ENCODE measurements around the gene MPRIP. TPM values are rescaled to one million over a fixed set of nuclear protein-coding genes. Genes with fewer than 3 reads are reported as not detected.

The MPRIP gene
- total RNA-seq, 1 experiment from 2014 or later: 199 TPM

DNA sequence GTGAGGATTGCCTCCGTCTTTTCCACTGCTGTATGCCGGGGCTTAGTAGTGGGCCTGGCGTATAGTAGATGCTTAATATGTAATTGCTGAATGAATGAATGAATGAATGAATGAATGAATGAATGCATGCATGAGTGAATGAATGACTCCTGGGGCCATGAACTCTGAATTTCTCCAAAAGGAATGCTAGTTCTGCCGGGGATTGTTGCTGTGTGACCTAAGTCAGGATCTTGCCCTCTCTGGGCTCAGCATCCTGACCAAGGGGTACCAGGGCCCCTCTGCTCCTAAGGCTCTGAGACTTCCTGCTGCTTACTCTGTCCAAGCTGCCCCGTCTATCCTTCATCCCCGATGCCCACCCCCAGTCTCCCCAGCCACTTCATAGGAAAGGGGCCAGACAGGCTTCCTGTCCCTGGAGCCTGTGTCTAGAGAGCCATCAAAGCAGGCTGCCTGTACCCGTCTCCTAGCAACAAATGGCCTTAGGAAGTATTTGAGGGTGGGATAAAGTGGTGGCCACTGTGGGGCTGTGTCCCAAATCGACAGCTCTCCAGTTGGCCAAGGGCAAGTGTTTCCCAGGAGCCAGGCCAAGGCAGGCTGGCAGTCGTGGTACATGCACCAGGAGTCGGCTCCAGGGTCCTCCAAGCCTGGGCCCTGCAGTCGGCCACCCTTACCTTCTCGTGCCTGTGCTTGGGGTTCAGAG is 11.6 kb upstream of the MPRIP start:
- no peaks in the 10 kb centered on the region for H3K36me3 ChIP-seq
- H3K4me3 ChIP-seq: no peak overlapping the region
- no peaks in the 10 kb centered on the region for H3K27me3 ChIP-seq (replicated peaks)
- no peaks in the 10 kb centered on the region for H3K9me3 ChIP-seq (replicated peaks)
- DNase-seq (ENCODE audit: low read depth in 1 of 2, low spot score in 2 of 2): no peak
- H3K27ac ChIP-seq: peak overlapping the region; percentile 8; the same call in 1 of the 2 replicates
- H3K4me1 ChIP-seq (replicated peaks): peaks cover 85% of the 10 kb centered on the region

- Histone ChIP-seq H3K4me3 (no peak overlapping the region), H3K27me3 (replicated peaks) (no peaks in the 10 kb centered on the region), H3K4me1 (replicated peaks) (peaks cover 98% of the 10 kb centered on the region), H3K36me3 (no peaks in the 10 kb centered on the region), H3K27ac (peak overlapping the region; percentile 47), H3K9me3 (replicated peaks) (no peaks in the 10 kb centered on the region)
- peak; percentile 90 to 92 for DNase-seq (ENCODE audit: low read depth in 1 of 2, low spot score in 2 of 2)
Measured at GRCh38 chr17:17032131-17032692, 10.0 kb upstream of the MPRIP start.

- peak in 1 of 2 experiments; percentile 70 for DNase-seq (ENCODE audit: low read depth in 1 of 2, low spot score in 2 of 2)
- no peaks in the 10 kb centered on the region for H3K27me3 ChIP-seq (replicated peaks)
- H3K9me3 ChIP-seq (replicated peaks): no peaks in the 10 kb centered on the region
- H3K27ac ChIP-seq: peak overlapping the region; percentile 89
- H3K4me1 ChIP-seq (replicated peaks): peaks cover 93% of the 10 kb centered on the region
- no peaks in the 10 kb centered on the region for H3K36me3 ChIP-seq
- no peak overlapping the region for H3K4me3 ChIP-seq
Measured at GRCh38 chr17:17033466-17033865, 8.8 kb upstream of the MPRIP start.

- H3K4me1 ChIP-seq (replicated peaks): peaks cover 87% of the 10 kb centered on the region
- H3K9me3 ChIP-seq (replicated peaks): no peaks in the 10 kb centered on the region
- H3K4me3 ChIP-seq: no peak overlapping the region
- no peaks in the 10 kb centered on the region for H3K36me3 ChIP-seq
- H3K27ac ChIP-seq: peak overlapping the region; percentile 89
- H3K27me3 ChIP-seq (replicated peaks): no peaks in the 10 kb centered on the region
- no peak for DNase-seq (ENCODE audit: low read depth in 1 of 2, low spot score in 2 of 2)
Measured at GRCh38 chr17:17034026-17034425, 8.2 kb upstream of the MPRIP start.

- Histone ChIP-seq H3K27me3 (replicated peaks) (no peaks in the 10 kb centered on the region), H3K4me1 (replicated peaks) (peaks cover 82% of the 10 kb centered on the region), H3K4me3 (no peak overlapping the region), H3K9me3 (replicated peaks) (no peaks in the 10 kb centered on the region), H3K36me3 (no peaks in the 10 kb centered on the region), H3K27ac (peak overlapping the region; percentile 89)
- no peak for DNase-seq (ENCODE audit: low read depth in 1 of 2, low spot score in 2 of 2)
Measured at GRCh38 chr17:17034496-17035075, 7.7 kb upstream of the MPRIP start.

- Histone ChIP-seq H3K27me3 (replicated peaks) (no peaks in the 10 kb centered on the region), H3K9me3 (replicated peaks) (no peaks in the 10 kb centered on the region), H3K27ac (peak overlapping the region; percentile 89), H3K4me3 (no peak overlapping the region), H3K36me3 (no peaks in the 10 kb centered on the region), H3K4me1 (replicated peaks) (peaks cover 73% of the 10 kb centered on the region)
- no peak for DNase-seq (ENCODE audit: low read depth in 1 of 2, low spot score in 2 of 2)
Measured at GRCh38 chr17:17035490-17035889, 6.8 kb upstream of the MPRIP start.

GRCh38 chr17:17035920-17036523 is 6.2 kb upstream of the MPRIP start:
- Histone ChIP-seq H3K4me1 (replicated peaks) (peaks cover 70% of the 10 kb centered on the region), H3K9me3 (replicated peaks) (no peaks in the 10 kb centered on the region), H3K27me3 (replicated peaks) (no peaks in the 10 kb centered on the region), H3K27ac (peak overlapping the region; percentile 89), H3K36me3 (no peaks in the 10 kb centered on the region), H3K4me3 (no peak overlapping the region)
- no peak for DNase-seq (ENCODE audit: low read depth in 1 of 2, low spot score in 2 of 2)

DNA sequence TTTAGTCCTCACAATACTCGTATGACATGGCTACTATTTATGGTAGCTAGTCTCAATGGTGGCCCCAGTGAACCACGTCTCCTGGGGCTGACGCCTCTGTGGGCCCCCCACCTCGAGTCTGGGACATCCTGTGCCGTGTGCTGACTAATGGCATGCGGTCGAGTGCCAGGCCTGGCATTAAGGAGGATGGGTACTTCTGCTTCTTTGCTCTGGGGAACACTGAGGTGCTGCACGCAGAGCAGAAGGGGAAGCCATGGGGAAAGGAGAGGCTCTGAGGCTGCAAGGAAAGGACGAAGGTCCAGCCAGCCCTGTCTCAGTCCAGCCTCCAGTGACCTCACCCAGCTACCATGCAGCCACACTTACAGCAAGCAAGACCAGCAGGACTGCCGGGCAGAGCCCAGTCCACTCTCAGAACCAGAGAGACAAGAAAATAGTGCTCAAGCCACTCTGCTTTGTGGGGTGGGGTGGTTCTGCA is 5.7 kb upstream of the MPRIP start:
- Histone ChIP-seq H3K27me3 (replicated peaks) (no peaks in the 10 kb centered on the region), H3K9me3 (replicated peaks) (no peaks in the 10 kb centered on the region), H3K27ac (peak overlapping the region; percentile 89), H3K36me3 (no peaks in the 10 kb centered on the region), H3K4me1 (replicated peaks) (peaks cover 70% of the 10 kb centered on the region), H3K4me3 (no peak overlapping the region)
- DNase-seq (ENCODE audit: low read depth in 1 of 2, low spot score in 2 of 2): peak; percentile 86 to 89

DNA sequence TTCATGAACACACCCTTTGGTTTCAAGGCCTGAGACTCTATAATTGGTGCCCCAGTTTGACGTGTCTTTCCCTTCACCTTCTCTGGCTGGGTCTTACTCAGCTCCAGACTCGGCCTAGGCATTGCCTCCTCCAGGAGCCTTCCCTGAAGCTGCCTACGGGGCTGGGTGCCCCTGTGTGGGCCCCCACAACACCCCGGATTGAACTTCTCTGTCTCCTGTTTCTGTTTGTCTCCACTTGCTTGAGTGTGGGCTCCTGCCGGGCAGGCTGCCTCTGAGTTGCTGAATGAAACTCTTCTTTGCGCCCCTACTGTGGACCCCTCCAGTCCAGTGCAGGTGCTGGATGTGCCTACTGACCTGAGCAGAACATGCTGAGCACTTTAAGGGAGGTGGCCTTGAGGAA is 2.3 kb upstream of the MPRIP start:
- peaks cover 56% of the 10 kb centered on the region for H3K4me1 ChIP-seq (replicated peaks)
- no peak overlapping the region for H3K27ac ChIP-seq
- H3K27me3 ChIP-seq (replicated peaks): no peaks in the 10 kb centered on the region
- H3K36me3 ChIP-seq: peaks cover 19% of the 10 kb centered on the region
- no peaks in the 10 kb centered on the region for H3K9me3 ChIP-seq (replicated peaks)
- no peak for DNase-seq (ENCODE audit: low read depth in 1 of 2, low spot score in 2 of 2)
- H3K4me3 ChIP-seq: no peak overlapping the region

DNA sequence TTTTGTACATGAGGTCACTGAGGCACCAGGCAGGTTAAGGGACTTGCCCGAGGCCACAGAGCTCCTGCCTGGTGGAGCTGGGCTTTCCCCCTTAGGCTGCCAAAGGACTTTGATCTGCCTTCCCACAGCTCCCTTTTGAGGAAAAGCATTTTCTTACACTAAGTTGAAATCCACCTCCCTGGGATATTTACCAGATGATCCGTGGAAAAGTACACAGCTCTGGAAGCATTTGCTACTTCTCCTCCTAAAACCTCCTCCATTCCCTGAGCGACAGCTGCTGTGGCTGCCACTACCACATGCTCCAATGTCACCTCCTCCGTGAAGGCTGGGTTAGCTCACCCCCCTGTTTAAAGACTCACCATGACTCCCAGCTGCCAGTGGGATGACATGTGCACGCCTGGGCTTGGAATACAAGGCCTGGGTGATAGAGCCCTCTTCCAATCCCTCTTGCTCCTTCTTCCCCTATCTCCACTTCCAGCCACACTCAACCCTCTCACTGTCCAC is 1.2 kb upstream of the MPRIP start:
- no peaks in the 10 kb centered on the region for H3K27me3 ChIP-seq (replicated peaks)
- H3K36me3 ChIP-seq: peaks cover 19% of the 10 kb centered on the region
- H3K4me1 ChIP-seq (replicated peaks): peaks cover 56% of the 10 kb centered on the region
- no peak overlapping the region for H3K4me3 ChIP-seq
- no peak overlapping the region for H3K27ac ChIP-seq
- H3K9me3 ChIP-seq (replicated peaks): no peaks in the 10 kb centered on the region
- peak; percentile 65 to 72 for DNase-seq (ENCODE audit: low read depth in 1 of 2, low spot score in 2 of 2)

DNA sequence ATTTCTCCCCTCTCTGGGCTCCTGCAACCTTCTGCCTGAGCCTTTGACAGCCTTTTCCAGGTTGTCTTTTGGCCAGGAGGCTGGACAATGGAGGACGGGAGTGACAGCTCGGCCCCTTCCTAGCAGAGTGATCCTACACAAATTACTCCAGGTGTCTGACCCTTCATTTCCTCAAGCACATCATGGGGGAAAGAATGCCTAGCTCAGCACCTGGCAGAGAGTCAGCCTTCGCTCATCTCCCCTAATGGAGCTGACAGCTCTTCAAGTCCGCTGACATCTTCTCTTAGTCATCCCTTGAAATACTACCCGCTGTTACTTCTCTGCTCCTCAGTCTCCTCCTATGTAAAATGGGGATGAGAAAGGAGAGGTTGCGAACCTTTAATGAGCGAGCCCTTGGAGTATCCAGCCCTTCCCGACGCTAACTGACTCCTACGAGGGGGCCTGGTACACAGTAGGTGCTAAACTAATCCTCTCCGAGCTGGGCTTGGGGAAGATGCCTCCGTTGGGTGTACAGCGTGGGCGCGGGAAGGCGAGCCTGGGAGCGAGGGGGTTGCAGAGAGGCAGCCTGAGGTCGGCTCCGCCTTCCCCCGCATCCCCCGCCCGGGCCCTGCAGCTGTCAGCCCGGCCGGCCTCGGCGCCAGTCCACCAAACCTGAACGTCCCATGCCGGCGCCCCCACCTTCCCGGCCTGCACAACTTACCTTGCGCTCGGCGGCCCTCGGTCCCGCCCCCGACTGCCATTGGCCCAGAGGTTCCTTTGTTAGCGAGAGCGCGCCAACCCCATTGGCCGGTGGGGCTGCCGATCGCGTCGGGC is 480 bp upstream of the MPRIP start:
- Histone ChIP-seq H3K4me1 (replicated peaks) (peaks cover 56% of the 10 kb centered on the region), H3K36me3 (peaks cover 22% of the 10 kb centered on the region), H3K4me3 (peak overlapping the region; percentile 81), H3K27ac (peak overlapping the region; percentile 46), H3K27me3 (replicated peaks) (no peaks in the 10 kb centered on the region), H3K9me3 (replicated peaks) (no peaks in the 10 kb centered on the region)
- DNase-seq (ENCODE audit: low read depth in 1 of 2, low spot score in 2 of 2): peak; percentile 89 to 98

GRCh38 chr17:17042851-17043460 is 699 bp downstream of the MPRIP start:
- peak; percentile 55 to 60 for DNase-seq (ENCODE audit: low read depth in 1 of 2, low spot score in 2 of 2)
- Histone ChIP-seq H3K4me3 (peak overlapping the region; percentile 81), H3K27ac (peak overlapping the region; percentile 66), H3K4me1 (replicated peaks) (peaks cover 57% of the 10 kb centered on the region), H3K9me3 (replicated peaks) (no peaks in the 10 kb centered on the region), H3K27me3 (replicated peaks) (no peaks in the 10 kb centered on the region), H3K36me3 (peaks cover 29% of the 10 kb centered on the region)

All from SJSA1 (cell line).